Progenitor cell of endocrine pancreas (in vitro differentiated cells): ENCODE data around the gene COBL. TPM values are rescaled to one million over a fixed set of nuclear protein-coding genes. Genes with fewer than 3 reads are reported as not detected.

Source experiments
- DNase-seq: peaks from one replicate; pipeline ENCODE4 v3.0.0; 2021; ENCODE audit warnings: low spot score; ENCODE audit not compliant: unreplicated experiment
- H3K27ac Mint-ChIP-seq: 2 replicates; pipeline ENCODE4 v1.8.0; 2021; ENCODE audit warnings: mild to moderate bottlenecking, moderate library complexity, mixed read lengths
- H3K27me3 Mint-ChIP-seq: 2 replicates; pipeline ENCODE4 v1.8.0; 2021; ENCODE audit warnings: mixed read lengths
- H3K36me3 Mint-ChIP-seq: 2 replicates; pipeline ENCODE4 v1.8.0; 2022; ENCODE audit warnings: mixed read lengths; ENCODE audit not compliant: insufficient read depth
- H3K4me1 Mint-ChIP-seq: 2 replicates; pipeline ENCODE4 v1.8.0; 2021; ENCODE audit warnings: low read depth, mixed read lengths
- H3K4me3 Mint-ChIP-seq: 2 replicates; pipeline ENCODE4 v1.8.0; 2021; ENCODE audit warnings: low read depth, mild to moderate bottlenecking, moderate library complexity, mixed read lengths
- H3K9me3 Mint-ChIP-seq: 2 replicates; pipeline ENCODE4 v1.8.0; 2021; ENCODE audit warnings: low read depth, mixed read lengths
- total RNA-seq: library from RNA; stranded (reverse); gene quantifications from 2 replicates; pipeline ENCODE4 v1.2.1, GENCODE V29; 2021
- TF ChIP-seq, protein P1 (sequence below): fragments of 200-600 bp; sonication (generic); IDR thresholded peaks from one replicate; pipeline ENCODE4 v1.5.0; 2021; ENCODE audit warnings: antibody characterized with exemption, mild to moderate bottlenecking; ENCODE audit not compliant: unreplicated experiment

The COBL gene
- total RNA-seq, 1 donor from 2014 or later, result 21.3 TPM

DNA sequence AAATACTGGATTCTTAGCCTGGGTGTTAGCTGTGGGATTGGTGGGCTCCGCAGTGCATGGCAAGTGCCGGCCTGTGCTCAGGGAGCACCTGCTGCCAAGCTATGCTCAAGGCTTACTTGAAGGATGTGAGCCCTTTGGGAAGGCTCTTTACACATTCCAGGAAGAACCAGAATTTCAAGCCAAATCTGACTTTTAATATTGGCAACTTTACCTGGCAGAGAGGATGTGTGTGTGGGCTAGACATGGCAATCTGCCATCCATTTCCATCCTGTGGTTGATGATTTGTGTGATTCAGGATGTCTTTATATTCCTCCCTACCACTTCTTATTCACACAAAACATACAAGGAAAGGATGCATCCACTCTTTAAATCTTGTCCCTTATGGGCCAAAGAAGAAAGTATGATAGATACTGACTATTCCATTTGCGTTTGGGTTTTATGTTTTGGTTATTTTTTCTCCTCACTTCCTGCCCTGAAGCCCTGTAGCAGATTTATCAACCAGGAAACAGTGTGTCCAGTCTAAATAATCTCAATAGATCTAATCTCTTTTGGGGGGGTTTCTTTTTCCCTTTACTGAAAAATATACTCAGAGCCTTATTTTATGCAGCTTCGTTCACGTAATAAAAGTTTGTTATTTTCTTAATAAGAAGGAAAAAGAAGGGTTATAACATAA is 247.1 kb downstream of the COBL start:
- DNase-seq, result no peak
- H3K27me3 Mint-ChIP-seq, result no peaks in the 10 kb centered on the region
- no peak overlapping the region for H3K27ac Mint-ChIP-seq
- H3K4me1 Mint-ChIP-seq, result peaks cover 34% of the 10 kb centered on the region
- H3K36me3 Mint-ChIP-seq, result no peaks in the 10 kb centered on the region
- TF ChIP-seq, protein P1, sequence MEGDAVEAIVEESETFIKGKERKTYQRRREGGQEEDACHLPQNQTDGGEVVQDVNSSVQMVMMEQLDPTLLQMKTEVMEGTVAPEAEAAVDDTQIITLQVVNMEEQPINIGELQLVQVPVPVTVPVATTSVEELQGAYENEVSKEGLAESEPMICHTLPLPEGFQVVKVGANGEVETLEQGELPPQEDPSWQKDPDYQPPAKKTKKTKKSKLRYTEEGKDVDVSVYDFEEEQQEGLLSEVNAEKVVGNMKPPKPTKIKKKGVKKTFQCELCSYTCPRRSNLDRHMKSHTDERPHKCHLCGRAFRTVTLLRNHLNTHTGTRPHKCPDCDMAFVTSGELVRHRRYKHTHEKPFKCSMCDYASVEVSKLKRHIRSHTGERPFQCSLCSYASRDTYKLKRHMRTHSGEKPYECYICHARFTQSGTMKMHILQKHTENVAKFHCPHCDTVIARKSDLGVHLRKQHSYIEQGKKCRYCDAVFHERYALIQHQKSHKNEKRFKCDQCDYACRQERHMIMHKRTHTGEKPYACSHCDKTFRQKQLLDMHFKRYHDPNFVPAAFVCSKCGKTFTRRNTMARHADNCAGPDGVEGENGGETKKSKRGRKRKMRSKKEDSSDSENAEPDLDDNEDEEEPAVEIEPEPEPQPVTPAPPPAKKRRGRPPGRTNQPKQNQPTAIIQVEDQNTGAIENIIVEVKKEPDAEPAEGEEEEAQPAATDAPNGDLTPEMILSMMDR, result no peak
- H3K9me3 Mint-ChIP-seq, result no peaks in the 10 kb centered on the region
- H3K4me3 Mint-ChIP-seq, result no peak overlapping the region

DNA sequence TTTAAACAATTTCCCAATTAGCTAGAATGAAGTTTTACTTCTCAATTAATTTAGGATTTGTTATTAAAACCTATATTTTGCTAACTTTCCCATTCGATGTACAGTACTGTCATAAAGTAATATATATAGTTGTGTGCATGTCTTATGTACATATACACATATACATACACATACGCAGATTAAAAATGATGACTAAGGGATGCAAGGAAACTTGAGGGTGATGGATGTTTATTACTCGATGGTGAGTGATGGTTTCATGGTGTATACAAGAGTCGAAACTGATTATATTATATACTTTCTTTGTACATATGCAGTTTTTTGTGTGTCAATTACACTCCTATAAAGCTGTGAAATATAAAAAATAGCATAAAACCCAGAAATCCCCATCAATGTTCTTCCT is 248.2 kb downstream of the COBL start:
- Mint-ChIP-seq H3K4me3 (no peak overlapping the region), H3K9me3 (no peaks in the 10 kb centered on the region)

DNA sequence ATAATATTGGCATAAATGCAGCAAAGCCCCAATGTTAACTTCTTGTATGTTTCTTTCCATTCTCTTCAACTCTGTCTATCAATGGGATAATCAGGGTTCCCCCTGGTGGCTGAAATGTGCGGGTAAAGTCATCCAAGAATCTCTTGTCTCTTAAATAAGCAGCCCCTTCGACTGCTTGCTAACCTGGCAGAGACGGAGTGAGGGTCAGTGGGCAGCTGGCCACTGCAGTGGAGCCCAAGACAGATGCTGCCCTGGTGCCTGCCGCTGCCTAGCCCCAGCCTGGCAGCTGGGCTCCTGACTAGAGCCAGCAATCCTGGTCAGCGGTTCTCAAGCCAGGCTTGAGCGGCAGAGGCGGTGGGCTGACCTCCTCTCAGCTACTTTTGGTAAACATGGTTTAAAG is 248.9 kb downstream of the COBL start:
- Mint-ChIP-seq H3K4me1 (peaks cover 34% of the 10 kb centered on the region), H3K27me3 (no peaks in the 10 kb centered on the region), H3K36me3 (no peaks in the 10 kb centered on the region), H3K4me3 (no peak overlapping the region), H3K27ac (peak overlapping the region; percentile 6), H3K9me3 (no peaks in the 10 kb centered on the region)
- DNase-seq, result peak; percentile 49
- TF ChIP-seq, protein P1, result peak; percentile 79

More for the DNA sequence above, 248.2 kb downstream of the COBL start:
- no peak for DNase-seq
- H3K27me3 Mint-ChIP-seq, result no peaks in the 10 kb centered on the region
- peaks cover 34% of the 10 kb centered on the region for H3K4me1 Mint-ChIP-seq
- TF ChIP-seq, protein P1, result no peak
- H3K27ac Mint-ChIP-seq, result no peak overlapping the region
- no peaks in the 10 kb centered on the region for H3K36me3 Mint-ChIP-seq

DNA sequence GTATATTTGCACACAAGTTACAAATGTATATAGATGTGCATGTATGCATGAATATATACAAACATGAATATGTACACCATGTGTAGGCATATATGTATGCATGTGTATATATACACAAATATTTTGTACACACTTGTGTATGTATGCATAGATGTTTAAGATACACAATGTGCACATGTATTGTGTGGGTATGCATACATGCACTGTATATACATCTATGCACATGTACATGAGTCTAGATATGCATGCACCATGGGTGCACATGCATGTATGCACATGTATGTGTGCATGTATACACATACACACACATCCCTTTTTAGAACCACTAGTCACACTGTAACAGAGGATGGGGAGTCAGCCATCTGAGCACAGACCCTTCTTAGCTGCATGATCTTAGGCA is 249.4 kb downstream of the COBL start:
- Mint-ChIP-seq H3K36me3 (no peaks in the 10 kb centered on the region), H3K9me3 (no peaks in the 10 kb centered on the region), H3K4me1 (peaks cover 33% of the 10 kb centered on the region), H3K4me3 (no peak overlapping the region), H3K27me3 (no peaks in the 10 kb centered on the region), H3K27ac (no peak overlapping the region)
- DNase-seq, result no peak
- TF ChIP-seq, protein P1, result no peak

DNA sequence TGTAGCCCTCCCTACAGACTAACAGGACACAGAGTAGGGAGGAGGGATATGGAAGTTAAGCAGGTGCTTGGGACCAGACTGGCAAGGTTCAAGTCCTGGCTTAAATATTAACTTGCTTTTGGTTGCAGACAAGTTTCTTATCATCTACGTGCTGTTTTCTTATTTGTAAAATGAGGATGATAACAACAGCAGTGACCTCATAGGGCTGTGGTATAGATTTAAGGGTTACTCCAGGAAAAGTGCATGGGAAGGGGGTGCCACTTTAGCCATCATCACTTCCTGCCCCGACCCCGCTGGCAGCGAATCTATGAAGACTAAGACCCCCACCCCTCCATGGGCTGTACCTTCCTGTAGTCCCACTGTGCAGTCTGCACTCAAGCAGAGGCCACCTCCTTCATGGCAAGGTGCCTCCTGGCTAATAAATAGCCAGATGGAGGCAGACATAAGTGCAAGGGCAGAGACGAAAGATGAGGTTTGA is 250.2 kb downstream of the COBL start:
- Mint-ChIP-seq H3K9me3 (no peaks in the 10 kb centered on the region), H3K27me3 (no peaks in the 10 kb centered on the region), H3K27ac (peak overlapping the region; percentile 78), H3K4me3 (peak overlapping the region; percentile 24), H3K36me3 (no peaks in the 10 kb centered on the region), H3K4me1 (peaks cover 25% of the 10 kb centered on the region)
- DNase-seq, result no peak
- TF ChIP-seq, protein P1, result no peak
